OCI-LY7 (cell line): Measurements from ENCODE around the gene ARMC5. TPM values are rescaled to one million over a fixed set of nuclear protein-coding genes. Genes with fewer than 3 reads are reported as not detected.

Source experiments
- BruUV-seq: library from RNA; stranded (reverse); fragments of 400-500 nt; replicated peaks from 2 replicates; lab custom pipeline; 2021; lab: Mats Ljungman, UMichigan
- CTCF ChIA-PET: fragments of 300-600 bp; sonication (Branson Sonifier 250); formaldehyde crosslinking; loops from one replicate; lab custom pipeline; 2022; ENCODE audit warnings: antibody characterized with exemption; ENCODE audit not compliant: unreplicated experiment; lab: Charles Lee
- POLR2A ChIA-PET: fragments of 300-600 bp; sonication (Branson Sonifier 250); formaldehyde crosslinking; loops from one replicate; lab custom pipeline; 2022; ENCODE audit warnings: antibody characterized with exemption; lab: Charles Lee
- DNase-seq: peaks from one replicate; pipeline ENCODE4 v3.0.0-alpha.2; 2015; ENCODE audit warnings: low spot score
- H2AFZ ChIP-seq: fragments of 200-600 bp; sonication (generic), shearing (Covaris generic); 2 replicates; pipeline ENCODE4 v1.6.1; 2014; ENCODE audit warnings: mild to moderate bottlenecking, antibody characterized with exemption, low read length, moderate library complexity
- H3K27ac ChIP-seq: fragments of 200-600 bp; sonication (generic); 2 replicates; pipeline ENCODE4 v1.5.1; 2014; ENCODE audit warnings: mixed run types, low read depth, mild to moderate bottlenecking, moderate library complexity, low read length, inconsistent platforms; ENCODE audit not compliant: poor library complexity, severe bottlenecking
- H3K36me3 ChIP-seq: fragments of 200-600 bp; sonication (generic); 2 replicates; pipeline ENCODE4 v1.6.1; 2014; ENCODE audit warnings: mild to moderate bottlenecking, antibody characterized with exemption, low read length, moderate library complexity, mixed read lengths; ENCODE audit not compliant: insufficient read depth
- H3K4me1 ChIP-seq: fragments of 200-600 bp; sonication (generic); 2 replicates; pipeline ENCODE4 v1.5.1; 2014; ENCODE audit warnings: mild to moderate bottlenecking, low read length; ENCODE audit not compliant: insufficient read depth, poor library complexity, severe bottlenecking
- H3K4me2 ChIP-seq: fragments of 200-600 bp; sonication (generic); 2 replicates; pipeline ENCODE4 v1.6.1; 2014; ENCODE audit warnings: mild to moderate bottlenecking, low read length
- H3K4me3 ChIP-seq: fragments of 200-600 bp; sonication (generic); 2 replicates; pipeline ENCODE4 v1.5.1; 2014; ENCODE audit warnings: mild to moderate bottlenecking, low read depth, low read length; ENCODE audit not compliant: poor library complexity, severe bottlenecking
- H3K79me2 ChIP-seq: fragments of 200-600 bp; sonication (generic); 2 replicates; pipeline ENCODE4 v1.6.1; 2016; ENCODE audit warnings: low read depth, mild to moderate bottlenecking, low read length, moderate library complexity, mixed read lengths; ENCODE audit not compliant: insufficient read depth
- H3K9me2 ChIP-seq: fragments of 200-600 bp; sonication (generic); 2 replicates; pipeline ENCODE4 v1.6.1; 2016; ENCODE audit warnings: mild to moderate bottlenecking, low read length, mixed read lengths; ENCODE audit not compliant: insufficient read depth
- H3K9me3 ChIP-seq: fragments of 200-600 bp; sonication (generic); 2 replicates; pipeline ENCODE4 v1.6.1; 2014; ENCODE audit warnings: mild to moderate bottlenecking, mixed run types, low read length, mixed read lengths
- H4K20me1 ChIP-seq: fragments of 200-600 bp; sonication (generic); 2 replicates; pipeline ENCODE4 v1.6.1; 2014; ENCODE audit warnings: mild to moderate bottlenecking, antibody characterized with exemption, low read length, moderate library complexity, mixed read lengths; ENCODE audit not compliant: insufficient read depth
- CTCF ChIP-seq: fragments of 200-600 bp; sonication (generic); conservative IDR thresholded peaks from 2 replicates; pipeline ENCODE4 v1.5.1; 2014; ENCODE audit warnings: mild to moderate bottlenecking, antibody characterized with exemption, low read length, moderate library complexity, mixed read lengths
- EZH2phosphoT487 ChIP-seq: fragments of 200-600 bp; sonication (generic); IDR thresholded peaks from 2 replicates; pipeline ENCODE4 v1.6.1; 2018; ENCODE audit warnings: low read depth, borderline replicate concordance, mild to moderate bottlenecking, mixed run types, antibody characterized with exemption, low read length, moderate library complexity, mixed read lengths
- intact Hi-C: fragments of 100-400 bp; cut with micrococcal nuclease; formaldehyde crosslinking; loops from one replicate; pipeline ENCODE4 v1.10.0; 2022; ENCODE audit not compliant: unreplicated experiment
- total RNA-seq, 2 experiments: library from RNA; depleted of rRNA in 1 of 2; stranded (reverse); fragments of >200 nt in 1 of 2; shearing (Covaris generic) in 1 of 2; gene quantifications; 2 replicates each; pipeline ENCODE4 v1.2.3, GENCODE V29; 2014 to 2022

Gene ARMC5
- total RNA-seq, 2 experiments from 2014 or later: 6.4 to 8.8 TPM

- H3K9me2 ChIP-seq: no peaks in the 10 kb centered on the region
- no peak overlapping the region for H3K27ac ChIP-seq
- H4K20me1 ChIP-seq: peaks cover 11% of the 10 kb centered on the region
- H3K4me2 ChIP-seq: no peak overlapping the region
- DNase-seq: no peak
- ChIA-PET POLR2A (no interaction called here), CTCF (no interaction called here)
- no TSS peak for BruUV-seq
- H2AFZ ChIP-seq: no peak overlapping the region
- H3K36me3 ChIP-seq: no peaks in the 10 kb centered on the region
- peaks cover 3% of the 10 kb centered on the region; the same call in 1 of the 2 replicates for H3K79me2 ChIP-seq
- no peaks in the 10 kb centered on the region for H3K9me3 ChIP-seq
- H3K4me3 ChIP-seq: no peak overlapping the region
- H3K4me1 ChIP-seq: peaks cover 19% of the 10 kb centered on the region
- intact Hi-C loops: no loop called here
- TF ChIP-seq CTCF: no peak
- TF ChIP-seq EZH2phosphoT487: no peak
Measured at GRCh38 chr16:31464348-31464769, 5.1 kb downstream of the ARMC5 start.

GRCh38 chr16:31464781-31465260 is 5.5 kb downstream of the ARMC5 start:
- BruUV-seq: no TSS peak
- CTCF ChIA-PET: no interaction called here
- POLR2A ChIA-PET: no interaction called here

More at GRCh38 chr16:31464781-31465260, 5.5 kb downstream of the ARMC5 start:
- peaks cover 19% of the 10 kb centered on the region for H3K4me1 ChIP-seq
- TF ChIP-seq EZH2phosphoT487 (no peak), CTCF (no peak)
- no peaks in the 10 kb centered on the region for H3K9me3 ChIP-seq
- no peaks in the 10 kb centered on the region for H3K9me2 ChIP-seq
- H3K4me2 ChIP-seq: no peak overlapping the region
- peaks cover 3% of the 10 kb centered on the region; the same call in 1 of the 2 replicates for H3K79me2 ChIP-seq
- H3K27ac ChIP-seq: no peak overlapping the region
- intact Hi-C loops: no loop called here
- no peak overlapping the region for H3K4me3 ChIP-seq
- H2AFZ ChIP-seq: no peak overlapping the region
- DNase-seq: no peak
- H3K36me3 ChIP-seq: no peaks in the 10 kb centered on the region
- H4K20me1 ChIP-seq: peaks cover 11% of the 10 kb centered on the region
